OCI-LY1 (cell line): ENCODE results near the gene SPRR2F.

Source experiments
- EZH2 ChIP-seq: fragments of 200-600 bp; sonication (generic), shearing (Covaris generic); IDR thresholded peaks from 2 replicates; pipeline ENCODE4 v1.8.0; 2017; ENCODE audit warnings: borderline replicate concordance, mixed run types, mild to moderate bottlenecking, antibody characterized with exemption, low read length, moderate library complexity, mixed read lengths
- TF ChIP-seq, protein P1 (sequence below): fragments of 200-600 bp; sonication (generic), shearing (Covaris generic); IDR thresholded peaks from 2 replicates; pipeline ENCODE4 v1.5.1; 2017; ENCODE audit warnings: mild to moderate bottlenecking, antibody characterized with exemption, low read length, moderate library complexity, mixed read lengths

DNA sequence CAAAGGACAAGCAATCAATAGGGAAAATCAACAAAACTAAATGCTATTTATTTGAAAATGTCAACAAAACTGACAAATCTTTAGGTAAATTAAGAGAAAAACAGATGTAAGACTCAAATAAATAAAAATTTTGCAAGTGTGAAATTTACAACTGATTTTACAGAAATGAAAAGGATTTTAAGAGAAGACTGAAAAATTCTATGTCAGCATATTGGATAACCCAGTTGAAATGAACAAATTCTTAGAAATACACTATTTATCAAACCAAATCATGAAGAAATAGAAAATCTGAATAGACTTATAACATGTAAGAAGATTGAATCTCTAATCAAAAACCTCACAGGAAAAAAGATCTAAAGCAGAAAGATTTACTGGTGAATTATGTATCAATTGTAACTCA, 7.6 kb upstream of the SPRR2F start:
- TF ChIP-seq, protein P1, sequence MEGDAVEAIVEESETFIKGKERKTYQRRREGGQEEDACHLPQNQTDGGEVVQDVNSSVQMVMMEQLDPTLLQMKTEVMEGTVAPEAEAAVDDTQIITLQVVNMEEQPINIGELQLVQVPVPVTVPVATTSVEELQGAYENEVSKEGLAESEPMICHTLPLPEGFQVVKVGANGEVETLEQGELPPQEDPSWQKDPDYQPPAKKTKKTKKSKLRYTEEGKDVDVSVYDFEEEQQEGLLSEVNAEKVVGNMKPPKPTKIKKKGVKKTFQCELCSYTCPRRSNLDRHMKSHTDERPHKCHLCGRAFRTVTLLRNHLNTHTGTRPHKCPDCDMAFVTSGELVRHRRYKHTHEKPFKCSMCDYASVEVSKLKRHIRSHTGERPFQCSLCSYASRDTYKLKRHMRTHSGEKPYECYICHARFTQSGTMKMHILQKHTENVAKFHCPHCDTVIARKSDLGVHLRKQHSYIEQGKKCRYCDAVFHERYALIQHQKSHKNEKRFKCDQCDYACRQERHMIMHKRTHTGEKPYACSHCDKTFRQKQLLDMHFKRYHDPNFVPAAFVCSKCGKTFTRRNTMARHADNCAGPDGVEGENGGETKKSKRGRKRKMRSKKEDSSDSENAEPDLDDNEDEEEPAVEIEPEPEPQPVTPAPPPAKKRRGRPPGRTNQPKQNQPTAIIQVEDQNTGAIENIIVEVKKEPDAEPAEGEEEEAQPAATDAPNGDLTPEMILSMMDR = no peak
- TF ChIP-seq EZH2 = no peak
